Measurements from ENCODE around the gene NEFH. TPM values are rescaled to one million over a fixed set of nuclear protein-coding genes. Genes with fewer than 3 reads are reported as not detected.

NEFH gene
- total and polyA plus RNA-seq, 2 donors (not counting 3 experiments of a cell fraction or from before 2014, with no cell fraction given) = 0.09 to 0.59 TPM

- Histone ChIP-seq H3K9me3 (replicated peaks; ENCODE audit: control insufficient read depth, insufficient read depth, low read length) (no peaks in the 10 kb centered on the region), H3K27ac (ENCODE audit: insufficient read depth, low read depth, low read length) (no peak overlapping the region), H4K20me1 (replicated peaks; ENCODE audit: control insufficient read depth, extremely low read depth, insufficient read depth, low read length) (no peaks in the 10 kb centered on the region), H3K4me3 (replicated peaks in 1 of 3; ENCODE audit: insufficient read depth in 1 of 3, low read depth in 1 of 3, low read length in 3 of 3) (no peak overlapping the region), H3K9me1 (replicated peaks; ENCODE audit: control insufficient read depth, extremely low read depth, insufficient read depth, low read length) (no peaks in the 10 kb centered on the region), H3K4me1 (ENCODE audit: control insufficient read depth, extremely low read depth, insufficient read depth, low read length) (peaks cover 5% of the 10 kb centered on the region), H3K79me2 (ENCODE audit: control insufficient read depth, insufficient read depth, low read length) (no peaks in the 10 kb centered on the region), H3K27me3 (ENCODE audit: control insufficient read depth in 2 of 2, insufficient read depth in 2 of 2, low read length in 2 of 2) (peaks cover 34 to 36% of the 10 kb centered on the region in 2 experiments), H3K9ac (replicated peaks; ENCODE audit: extremely low read depth, insufficient read depth, low read length) (no peak overlapping the region), H3K36me3 (ENCODE audit: control insufficient read depth in 2 of 2, extremely low read depth in 1 of 2, insufficient read depth in 2 of 2, low read length in 2 of 2) (no peaks in the 10 kb centered on the region), H3K4me2 (ENCODE audit: insufficient read depth, low read length) (no peak overlapping the region), H2AFZ (ENCODE audit: low read depth, low read length) (no peak overlapping the region)
- ChIA-PET POLR2A (no interaction called here), CTCF (interaction anchor here (1.1 to 2.4 kb wide), 4 partner anchors 12 to 41 kb away, joined by 3 to 10 read pairs (median 5); no protein-coding TSS in a partner anchor)
- dilution Hi-C loops (cut with MboI; ENCODE audit: extremely low pct_ligation_motif_present, low sequenced_read_pairs) = no loop called here
- TF ChIP-seq POLR2AphosphoS5 (IDR thresholded peaks at IDR 0.05; ENCODE audit: insufficient read depth, low read depth, low read length) (no peak), CTCF (IDR thresholded peaks at IDR 0.05; ENCODE audit: extremely low read depth in 1 of 2, insufficient read depth in 1 of 2, low read depth in 1 of 2, low read length in 2 of 2) (no peak), EZH2 (IDR thresholded peaks at IDR 0.05; ENCODE audit: borderline replicate concordance, low read depth, low read length, severe bottlenecking) (no peak), JUN (IDR thresholded peaks at IDR 0.05; ENCODE audit: borderline replicate concordance, insufficient read depth, insufficient read length, low read depth) (no peak)
- no peak for DNase-seq (ENCODE audit: low read depth, low spot score)
- BruUV-seq (replicated peaks) = no TSS peak
- intact Hi-C loops (cut with micrococcal nuclease) = no loop called here
- FAIRE-seq = no peak
These were observed 3.2 kb downstream of the NEFH start for GRCh38 chr22:29483254-29483653.

DNA sequence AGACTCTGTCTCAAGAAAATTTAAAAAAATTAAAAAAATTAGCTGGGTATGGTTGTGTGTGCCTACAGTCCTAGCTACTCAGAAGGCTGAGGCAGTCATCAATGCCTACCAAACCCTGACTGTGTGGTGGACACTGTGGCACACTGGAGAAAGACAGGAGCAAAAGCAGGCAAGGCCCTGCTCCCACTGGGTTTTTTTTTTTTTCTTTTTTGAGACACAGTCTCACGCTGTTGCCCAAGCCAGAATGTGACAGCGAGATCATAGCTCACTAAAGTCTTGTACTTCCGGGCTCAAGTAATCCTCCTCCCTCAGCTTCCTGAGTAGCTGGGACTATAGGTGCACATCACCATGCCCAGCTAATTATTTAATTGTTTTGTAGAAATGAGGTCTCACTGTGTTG is 4.6 kb downstream of the NEFH start:
- no peak overlapping the region for H3K27ac ChIP-seq (ENCODE audit: insufficient read depth, low read depth, low read length)
- H3K9me1 ChIP-seq (replicated peaks; ENCODE audit: control insufficient read depth, extremely low read depth, insufficient read depth, low read length) = no peaks in the 10 kb centered on the region
- ChIA-PET POLR2A (no interaction called here), CTCF (interaction anchor here (0.9 to 2.4 kb wide), 3 partner anchors 14 to 15 kb away, joined by 3 to 10 read pairs (median 3); no protein-coding TSS in a partner anchor)
- dilution Hi-C loops (cut with MboI; ENCODE audit: extremely low pct_ligation_motif_present, low sequenced_read_pairs) = no loop called here
- no peak overlapping the region for H3K9ac ChIP-seq (replicated peaks; ENCODE audit: extremely low read depth, insufficient read depth, low read length)
- DNase-seq (ENCODE audit: low read depth, low spot score) = no peak
- H4K20me1 ChIP-seq (replicated peaks; ENCODE audit: control insufficient read depth, extremely low read depth, insufficient read depth, low read length) = no peaks in the 10 kb centered on the region
- H2AFZ ChIP-seq (ENCODE audit: low read depth, low read length) = no peak overlapping the region
- H3K36me3 ChIP-seq (ENCODE audit: control insufficient read depth in 2 of 2, extremely low read depth in 1 of 2, insufficient read depth in 2 of 2, low read length in 2 of 2) = no peaks in the 10 kb centered on the region
- intact Hi-C loops (cut with micrococcal nuclease) = no loop called here
- no peak for TF ChIP-seq EZH2 (IDR thresholded peaks at IDR 0.05; ENCODE audit: borderline replicate concordance, low read depth, low read length, severe bottlenecking)
- peaks cover 5% of the 10 kb centered on the region for H3K4me1 ChIP-seq (ENCODE audit: control insufficient read depth, extremely low read depth, insufficient read depth, low read length)
- H3K79me2 ChIP-seq (ENCODE audit: control insufficient read depth, insufficient read depth, low read length) = no peaks in the 10 kb centered on the region
- H3K9me3 ChIP-seq (replicated peaks; ENCODE audit: control insufficient read depth, insufficient read depth, low read length) = no peaks in the 10 kb centered on the region
- H3K27me3 ChIP-seq (ENCODE audit: control insufficient read depth in 2 of 2, insufficient read depth in 2 of 2, low read length in 2 of 2) = peaks cover 21 to 24% of the 10 kb centered on the region in 2 experiments
- FAIRE-seq = no peak
- no peak overlapping the region for H3K4me2 ChIP-seq (ENCODE audit: insufficient read depth, low read length)
- no TSS peak for BruUV-seq (replicated peaks)
- H3K4me3 ChIP-seq (replicated peaks in 1 of 3; ENCODE audit: insufficient read depth in 1 of 3, low read depth in 1 of 3, low read length in 3 of 3) = no peak overlapping the region
